Natural killer cell (primary cell): ENCODE measurements around the gene PRDM16. TPM values are rescaled to one million over a fixed set of nuclear protein-coding genes. Genes with fewer than 3 reads are reported as not detected.

ENCODE experiments used
- ATAC-seq, 3 donors: fragments of 150-1000 bp in 2 of 3; fragments of 200-7000 bp in 1 of 3; cut with Tn5 transposase; 1 replicate in 1 of 3; 2 replicates in 2 of 3; pipeline ENCODE4 v1.10.0; 2021; ENCODE audit warnings: mild to moderate bottlenecking in 2 of 3, moderate library complexity in 2 of 3
- DNase-seq, 2 donors: peaks; one replicate each; pipeline versions ENCODE4 v3.0.0 to v3.0.0-alpha.2; 2013 to 2021; ENCODE audit warnings: mixed read lengths in 1 of 2
- H3K27ac ChIP-seq: one replicate; pipeline ENCODE4 v1.5.1; 2013; ENCODE audit warnings: mild to moderate bottlenecking, low read length
- H3K27me3 ChIP-seq: one replicate; pipeline ENCODE4 v1.6.1; 2013; ENCODE audit warnings: low read length; ENCODE audit not compliant: control insufficient read depth, insufficient read depth
- H3K36me3 ChIP-seq: one replicate; pipeline ENCODE4 v1.6.1; 2013; ENCODE audit warnings: low read length; ENCODE audit not compliant: control insufficient read depth, insufficient read depth
- H3K4me1 ChIP-seq: one replicate; pipeline ENCODE4 v1.6.1; 2013; ENCODE audit warnings: low read length; ENCODE audit not compliant: control insufficient read depth, insufficient read depth
- H3K4me3 ChIP-seq: one replicate; pipeline ENCODE4 v1.5.1; 2013; ENCODE audit warnings: low read length
- H3K9me3 ChIP-seq: one replicate; pipeline ENCODE4 v1.6.1; 2013; ENCODE audit warnings: low read length; ENCODE audit not compliant: control insufficient read depth, insufficient read depth
- H3K27ac Mint-ChIP-seq, 2 donors: one replicate each; pipeline ENCODE4 v1.8.0; 2022; ENCODE audit warnings: mild to moderate bottlenecking in 2 of 2, mixed read lengths in 2 of 2, moderate library complexity in 1 of 2
- H3K27me3 Mint-ChIP-seq, 2 donors: one replicate each; pipeline ENCODE4 v1.8.0; 2022; ENCODE audit warnings: low read depth in 2 of 2, mixed read lengths in 2 of 2
- H3K36me3 Mint-ChIP-seq: one replicate; pipeline ENCODE4 v1.8.0; 2022; ENCODE audit warnings: mixed read lengths
- H3K4me1 Mint-ChIP-seq, 2 donors: one replicate each; pipeline ENCODE4 v1.8.0; 2022; ENCODE audit warnings: mixed read lengths in 2 of 2
- H3K4me3 Mint-ChIP-seq: one replicate; pipeline ENCODE4 v1.8.0; 2022; ENCODE audit warnings: mild to moderate bottlenecking, moderate library complexity, mixed read lengths
- H3K9me3 Mint-ChIP-seq, 2 donors: one replicate each; pipeline ENCODE4 v1.8.0; 2022; ENCODE audit warnings: mixed read lengths in 2 of 2
- WGBS: methylation state at CpG from one replicate; pipeline ENCODE4 v1.1.7; 2013; ENCODE audit warnings: missing lambda C conversion rate; ENCODE audit not compliant: insufficient coverage; 5-methylcytosine and 5-hydroxymethylcytosine counted together
- intact Hi-C: fragments of 100-400 bp; cut with micrococcal nuclease; formaldehyde crosslinking; loops from one replicate; pipeline ENCODE4 v1.14.2; 2022
- total RNA-seq, 4 donors: library from RNA; stranded (reverse); fragments of 120-200 nt in 1 of 4; gene quantifications; one replicate each; pipeline versions ENCODE4 v1.2.3 to v1.2.4, GENCODE V29; 2013 to 2022
- TF ChIP-seq, protein P1 (sequence below): fragments of 200-600 bp; IDR thresholded peaks from one replicate; pipeline ENCODE4 v1.8.0; 2022; ENCODE audit warnings: antibody characterized with exemption

Gene PRDM16
- total RNA-seq, 3 donors from 2014 or later (not counting 1 experiment from before 2014, with no cell fraction given), result 0.25 to 0.64 TPM; not detected in 1

DNA sequence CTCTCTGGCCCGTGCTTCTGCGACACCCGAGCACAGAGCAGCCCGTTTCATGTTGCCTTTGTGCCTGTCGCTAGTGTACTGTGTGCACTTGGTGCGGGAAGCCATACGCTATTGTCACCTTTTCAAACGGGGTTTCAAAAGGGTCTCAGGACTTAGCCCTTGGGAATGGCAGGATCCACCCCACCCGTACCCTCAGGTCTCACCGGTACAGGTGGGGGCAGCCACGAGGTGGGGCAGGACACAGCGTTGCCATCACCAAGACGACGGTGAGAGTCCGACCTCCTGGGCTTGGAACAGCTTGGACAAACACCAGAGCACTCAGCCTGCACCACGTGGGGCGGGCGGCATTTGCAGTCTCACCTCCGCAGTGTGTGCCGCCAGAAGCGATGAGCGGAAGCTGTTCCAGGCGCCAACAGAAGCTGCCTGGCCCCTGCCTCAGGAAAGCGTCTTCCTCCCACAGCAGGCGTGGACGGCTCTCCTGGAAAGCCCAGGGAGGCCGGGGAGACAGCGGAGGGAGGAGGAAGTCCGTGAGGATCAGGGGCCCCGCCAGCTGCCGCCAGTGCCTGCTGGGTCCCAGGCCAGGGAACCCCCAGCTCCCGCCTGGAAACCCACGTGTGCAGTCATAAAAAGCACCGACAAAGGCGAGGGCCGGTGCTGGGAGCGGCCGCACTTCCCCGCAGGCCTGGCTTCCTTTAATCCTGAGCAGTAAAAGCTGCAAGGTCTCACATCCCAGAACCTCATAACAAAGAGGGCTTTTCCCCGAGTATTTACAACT is 254.2 kb downstream of the PRDM16 start:
- ATAC-seq (no peak), DNase-seq (no peak)
- intact Hi-C loops, result no loop called here
- TF ChIP-seq, protein P1, sequence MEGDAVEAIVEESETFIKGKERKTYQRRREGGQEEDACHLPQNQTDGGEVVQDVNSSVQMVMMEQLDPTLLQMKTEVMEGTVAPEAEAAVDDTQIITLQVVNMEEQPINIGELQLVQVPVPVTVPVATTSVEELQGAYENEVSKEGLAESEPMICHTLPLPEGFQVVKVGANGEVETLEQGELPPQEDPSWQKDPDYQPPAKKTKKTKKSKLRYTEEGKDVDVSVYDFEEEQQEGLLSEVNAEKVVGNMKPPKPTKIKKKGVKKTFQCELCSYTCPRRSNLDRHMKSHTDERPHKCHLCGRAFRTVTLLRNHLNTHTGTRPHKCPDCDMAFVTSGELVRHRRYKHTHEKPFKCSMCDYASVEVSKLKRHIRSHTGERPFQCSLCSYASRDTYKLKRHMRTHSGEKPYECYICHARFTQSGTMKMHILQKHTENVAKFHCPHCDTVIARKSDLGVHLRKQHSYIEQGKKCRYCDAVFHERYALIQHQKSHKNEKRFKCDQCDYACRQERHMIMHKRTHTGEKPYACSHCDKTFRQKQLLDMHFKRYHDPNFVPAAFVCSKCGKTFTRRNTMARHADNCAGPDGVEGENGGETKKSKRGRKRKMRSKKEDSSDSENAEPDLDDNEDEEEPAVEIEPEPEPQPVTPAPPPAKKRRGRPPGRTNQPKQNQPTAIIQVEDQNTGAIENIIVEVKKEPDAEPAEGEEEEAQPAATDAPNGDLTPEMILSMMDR, result no peak
- Mint-ChIP-seq H3K27ac (no peak overlapping the region), H3K9me3 (no peaks in the 10 kb centered on the region), H3K27me3 (peaks cover 7 to 8% of the 10 kb centered on the region in 2 donors), H3K36me3 (no peaks in the 10 kb centered on the region), H3K4me3 (no peak overlapping the region), H3K4me1 (peaks cover 0 to 5% of the 10 kb centered on the region in 2 donors)
- Histone ChIP-seq H3K4me1 (no peaks in the 10 kb centered on the region), H3K9me3 (peaks cover 2% of the 10 kb centered on the region), H3K27me3 (no peaks in the 10 kb centered on the region), H3K27ac (no peak overlapping the region), H3K4me3 (no peak overlapping the region), H3K36me3 (no peaks in the 10 kb centered on the region)
- 46% methylated on average over 40 of the region's 40 CpGs for WGBS

DNA sequence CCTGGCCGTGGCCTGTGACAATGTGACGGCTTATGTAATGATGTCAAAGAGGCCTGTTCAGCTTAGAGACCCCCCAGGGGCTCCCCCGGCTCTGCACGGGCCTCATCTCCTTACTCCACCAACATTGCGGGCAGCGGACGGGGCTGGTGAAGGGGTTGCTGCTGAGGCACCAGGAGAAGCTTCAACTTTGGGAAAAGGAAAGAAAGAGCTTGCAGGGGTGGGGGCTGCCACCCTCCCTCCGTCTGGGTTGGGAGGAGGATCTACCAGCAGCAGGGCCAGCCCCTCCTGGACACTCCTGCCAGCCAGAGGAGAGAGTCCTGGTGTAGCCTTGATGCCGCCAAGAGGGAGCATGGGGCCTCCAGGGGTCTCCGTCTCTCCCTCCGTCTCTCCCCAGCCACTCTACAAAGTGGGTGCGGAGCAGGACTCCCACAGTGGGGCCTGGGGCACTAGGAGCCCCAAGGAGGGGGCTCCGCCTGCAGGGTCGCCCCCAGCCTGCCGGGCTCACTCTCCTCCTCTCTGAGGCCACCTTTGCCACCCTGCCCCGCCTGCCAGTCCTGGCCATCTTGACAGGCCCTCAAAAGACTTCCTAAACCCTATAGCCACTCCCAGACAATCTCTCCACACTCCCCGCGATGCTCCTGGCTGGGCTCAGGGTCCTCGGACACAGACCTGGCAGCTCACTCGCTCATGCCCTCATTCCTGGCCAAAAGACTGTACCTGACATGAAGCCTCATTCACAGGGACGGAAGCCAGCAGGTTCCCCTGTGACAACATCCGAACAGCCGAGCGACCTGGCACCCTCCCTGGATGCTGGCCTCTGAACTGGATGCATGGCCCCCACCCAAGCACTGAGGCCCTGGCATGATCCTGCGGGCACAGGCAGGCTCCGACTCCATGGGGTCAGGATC is 255.0 kb downstream of the PRDM16 start:
- Mint-ChIP-seq H3K36me3 (no peaks in the 10 kb centered on the region), H3K4me1 (peaks cover 0 to 5% of the 10 kb centered on the region in 2 donors), H3K27me3 (peaks cover 7 to 8% of the 10 kb centered on the region in 2 donors), H3K4me3 (no peak overlapping the region), H3K27ac (no peak overlapping the region), H3K9me3 (no peaks in the 10 kb centered on the region)
- WGBS, result 86% methylated on average over 21 of the region's 26 CpGs
- Histone ChIP-seq H3K36me3 (no peaks in the 10 kb centered on the region), H3K27me3 (no peaks in the 10 kb centered on the region), H3K4me3 (no peak overlapping the region), H3K27ac (no peak overlapping the region), H3K4me1 (no peaks in the 10 kb centered on the region), H3K9me3 (peaks cover 2% of the 10 kb centered on the region)
- intact Hi-C loops, result no loop called here
- ATAC-seq (no peak), DNase-seq (no peak)
- TF ChIP-seq, protein P1, result no peak

DNA sequence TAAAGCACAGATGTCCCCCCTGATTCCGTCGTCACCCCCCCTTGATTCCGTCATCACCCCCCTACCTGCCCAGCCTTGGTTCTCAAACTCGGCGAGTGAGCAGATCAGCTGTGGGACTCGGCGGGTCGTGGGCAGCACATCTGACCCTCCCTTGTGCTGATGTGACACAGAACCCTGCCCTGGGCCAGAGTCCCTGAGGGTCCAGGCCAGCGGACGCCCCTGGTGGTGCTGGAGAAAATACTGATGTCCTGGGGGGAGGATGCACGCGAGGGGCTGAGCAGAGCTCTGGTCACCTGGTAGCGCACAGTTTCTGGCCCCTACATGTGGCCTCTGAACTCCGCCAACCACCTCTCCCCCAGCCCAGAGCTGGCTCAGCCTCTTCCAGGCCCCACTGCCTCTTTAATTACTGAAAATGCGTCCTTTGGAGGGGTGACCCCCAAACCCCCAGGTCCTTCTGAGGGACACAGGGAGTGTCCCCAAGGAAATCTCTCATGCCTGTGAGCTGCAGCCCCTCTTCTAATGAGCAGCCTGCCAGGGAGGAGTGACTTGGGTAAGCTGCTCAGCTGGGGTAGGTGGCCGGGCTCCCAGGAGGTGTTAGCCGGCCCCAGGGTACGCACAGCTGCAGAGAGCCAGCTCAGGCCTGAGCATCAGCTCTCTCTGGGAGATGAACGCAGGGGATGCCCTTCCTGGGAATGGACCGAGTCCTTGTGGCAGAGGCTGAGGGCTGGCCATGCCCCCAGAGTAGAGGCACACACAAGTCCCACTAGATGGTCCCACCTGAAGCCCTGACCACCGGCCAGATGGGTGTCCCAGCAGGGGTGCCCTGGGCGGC is 255.9 kb downstream of the PRDM16 start:
- TF ChIP-seq, protein P1, result no peak
- H3K4me3 ChIP-seq, result no peak overlapping the region
- Mint-ChIP-seq H3K36me3 (no peaks in the 10 kb centered on the region), H3K4me3 (no peak overlapping the region), H3K9me3 (no peaks in the 10 kb centered on the region), H3K27ac (no peak overlapping the region), H3K27me3 (peaks cover 7 to 8% of the 10 kb centered on the region in 2 donors), H3K4me1 (peaks cover 0 to 4% of the 10 kb centered on the region in 2 donors)
- ATAC-seq (no peak), DNase-seq (no peak)
- no peaks in the 10 kb centered on the region for H3K27me3 ChIP-seq
- no peak overlapping the region for H3K27ac ChIP-seq
- H3K9me3 ChIP-seq, result no peaks in the 10 kb centered on the region
- intact Hi-C loops, result no loop called here
- WGBS, result 89% methylated on average over 22 of the region's 22 CpGs
- no peaks in the 10 kb centered on the region for H3K36me3 ChIP-seq
- H3K4me1 ChIP-seq, result no peaks in the 10 kb centered on the region
